Lower lobe of right lung (tissue), 2 donors: Measurements from ENCODE around the gene MTX3. TPM values are rescaled to one million over a fixed set of nuclear protein-coding genes. Genes with fewer than 3 reads are reported as not detected.

Experiments used
- ATAC-seq, 2 donors: fragments of 200-7000 bp; cut with Tn5 transposase; one replicate each; pipeline ENCODE4 v1.9.1; 2020 to 2022; ENCODE audit warnings: mild to moderate bottlenecking in 2 of 2, moderate library complexity in 2 of 2
- DNase-seq: peaks from one replicate; pipeline ENCODE4 v3.0.0-alpha.2; 2020
- H3K27ac ChIP-seq: fragments of 200-600 bp; one replicate; pipeline ENCODE4 v1.8.0; 2022
- H3K27me3 ChIP-seq: fragments of 200-600 bp; one replicate; pipeline ENCODE4 v1.8.0; 2022; ENCODE audit warnings: low read depth
- H3K36me3 ChIP-seq: fragments of 200-600 bp; one replicate; pipeline ENCODE4 v1.8.0; 2022; ENCODE audit warnings: mild to moderate bottlenecking
- H3K4me1 ChIP-seq: fragments of 200-600 bp; one replicate; pipeline ENCODE4 v1.8.0; 2022
- H3K4me3 ChIP-seq: fragments of 200-600 bp; one replicate; pipeline ENCODE4 v1.8.0; 2022; ENCODE audit warnings: mild to moderate bottlenecking
- H3K9me3 ChIP-seq: fragments of 200-600 bp; one replicate; pipeline ENCODE4 v1.8.0; 2022
- CTCF ChIP-seq: fragments of 200-600 bp; IDR thresholded peaks from one replicate; pipeline ENCODE4 v1.8.0; 2022; ENCODE audit warnings: antibody characterized with exemption, mild to moderate bottlenecking
- intact Hi-C: fragments of 100-400 bp; cut with DNase I; formaldehyde crosslinking; loops from one replicate; pipeline ENCODE4 v1.11.0; 2022
- total RNA-seq: library from RNA; stranded (reverse); fragmentation: NEBNext Ultra II Directional; extraction: Animal tissue kit (Norgen Biotek cat#: 25700); gene quantifications from one replicate; pipeline ENCODE4 v1.2.1, GENCODE V29; 2021
- donor health status: DM: no; HTN: yes; CAD: no; lungs with severe emphysema.

MTX3 gene
- total RNA-seq, 1 donor from 2014 or later = 13.5 TPM

GRCh38 chr5:79983618-79984017 lies 7.4 kb downstream of the MTX3 start:
- Histone ChIP-seq H3K36me3 (peaks cover 98% of the 10 kb centered on the region), H3K4me3 (no peak overlapping the region), H3K27ac (no peak overlapping the region), H3K27me3 (no peaks in the 10 kb centered on the region), H3K9me3 (no peaks in the 10 kb centered on the region), H3K4me1 (no peaks in the 10 kb centered on the region)
- TF ChIP-seq CTCF = no peak
- DNase-seq (no peak), ATAC-seq (no peak)
- intact Hi-C loops = no loop called here

GRCh38 chr5:79982136-79982535 lies 8.9 kb downstream of the MTX3 start:
- no peak for ATAC-seq
- Histone ChIP-seq H3K27me3 (no peaks in the 10 kb centered on the region), H3K9me3 (no peaks in the 10 kb centered on the region), H3K36me3 (peaks cover 98% of the 10 kb centered on the region), H3K4me1 (no peaks in the 10 kb centered on the region), H3K4me3 (no peak overlapping the region), H3K27ac (no peak overlapping the region)
- intact Hi-C loops = no loop called here
- no peak for DNase-seq
- TF ChIP-seq CTCF = no peak

GRCh38 chr5:79976759-79977515 lies 14.1 kb downstream of the MTX3 start:
- Histone ChIP-seq H3K27me3 (no peaks in the 10 kb centered on the region), H3K4me3 (no peak overlapping the region), H3K9me3 (no peaks in the 10 kb centered on the region), H3K27ac (no peak overlapping the region), H3K4me1 (no peaks in the 10 kb centered on the region), H3K36me3 (peaks cover 47% of the 10 kb centered on the region)
- intact Hi-C loops = no loop called here
- TF ChIP-seq CTCF = no peak
- DNase-seq (no peak), ATAC-seq (no peak)

GRCh38 chr5:79975422-79975821 lies 15.6 kb downstream of the MTX3 start:
- H3K27me3 ChIP-seq = no peaks in the 10 kb centered on the region
- intact Hi-C loops = no loop called here
- no peak overlapping the region for H3K4me3 ChIP-seq
- ATAC-seq (no peak), DNase-seq (no peak)
- H3K9me3 ChIP-seq = no peaks in the 10 kb centered on the region
- H3K36me3 ChIP-seq = peaks cover 33% of the 10 kb centered on the region
- no peaks in the 10 kb centered on the region for H3K4me1 ChIP-seq
- TF ChIP-seq CTCF = no peak
- H3K27ac ChIP-seq = no peak overlapping the region

GRCh38 chr5:79974886-79975285 lies 16.2 kb downstream of the MTX3 start:
- no peak for TF ChIP-seq CTCF
- Histone ChIP-seq H3K9me3 (no peaks in the 10 kb centered on the region), H3K4me3 (no peak overlapping the region), H3K4me1 (no peaks in the 10 kb centered on the region), H3K27ac (no peak overlapping the region), H3K27me3 (no peaks in the 10 kb centered on the region), H3K36me3 (peaks cover 28% of the 10 kb centered on the region)
- DNase-seq (no peak), ATAC-seq (no peak)
- intact Hi-C loops = no loop called here
